HG03565 (cell line): ENCODE measurements around the gene PCBD1.
"Not testable (repeated sequence)": the region's sequence is repeated elsewhere in the genome, so short reads cannot be mapped to it uniquely, and the experiment has no call there.

ENCODE experiments used
- ATAC-seq: cut with Tn5 transposase; IDR thresholded peaks from one replicate; pipeline ENCODE4 v1.9.1; 2021; ENCODE audit warnings: mild to moderate bottlenecking, moderate library complexity; ENCODE audit not compliant: unreplicated experiment

Gene PCBD1

DNA sequence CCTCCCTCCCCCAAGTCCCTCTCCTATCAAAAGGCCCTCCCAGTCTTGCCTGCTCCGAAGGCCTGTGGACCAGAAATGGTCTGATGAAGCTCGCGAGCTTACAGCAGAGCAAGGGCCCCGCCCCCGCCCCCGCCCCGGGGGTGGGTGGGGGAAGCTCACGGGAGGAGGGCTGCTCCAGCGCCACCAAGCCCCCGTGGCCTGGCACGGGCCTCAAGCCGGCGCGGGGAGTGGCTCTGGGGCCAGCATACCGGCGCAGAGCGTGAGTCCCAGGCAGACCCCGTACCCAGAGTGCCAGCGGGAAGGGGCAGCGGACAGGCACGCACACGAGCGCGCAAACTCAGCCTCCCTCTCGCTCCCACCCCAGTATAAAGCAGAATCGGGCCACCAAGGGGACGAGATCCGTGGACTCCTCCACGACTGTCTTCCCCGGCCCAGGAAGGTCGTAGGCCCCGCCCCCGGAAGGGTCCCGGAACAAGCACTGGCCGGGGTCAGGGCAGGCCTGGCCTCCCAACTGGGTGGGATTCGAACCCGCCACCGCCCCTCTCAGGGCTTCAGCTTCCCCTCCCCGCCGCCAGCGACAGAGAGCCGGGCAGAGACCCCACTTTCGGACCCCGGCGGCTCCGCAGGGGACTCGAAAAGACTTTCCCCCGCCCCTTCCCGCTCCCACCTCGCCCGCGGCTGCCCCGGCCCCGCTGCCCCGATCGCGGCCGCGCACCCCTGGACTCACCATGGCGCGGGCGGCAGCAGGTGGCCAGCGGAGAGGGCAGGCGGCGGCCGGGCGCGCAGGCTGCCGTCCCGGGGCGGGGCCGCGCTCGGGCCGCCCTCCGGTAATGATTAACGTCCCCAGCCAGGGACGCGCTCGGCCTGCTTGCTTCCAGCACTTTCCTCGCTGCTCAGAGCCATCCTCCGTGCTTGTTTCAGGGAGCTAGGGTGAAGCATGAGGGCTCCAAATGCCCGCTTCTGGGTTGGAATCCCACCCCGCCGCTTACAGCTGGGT lies at the start of gene PCBD1:
TSS of gene PCBD1 (minus strand) at position 762 of the 997 bp plus-strand sequence. CDS start at position 730, 32 bp downstream.
- peak; percentile 61 for ATAC-seq

DNA sequence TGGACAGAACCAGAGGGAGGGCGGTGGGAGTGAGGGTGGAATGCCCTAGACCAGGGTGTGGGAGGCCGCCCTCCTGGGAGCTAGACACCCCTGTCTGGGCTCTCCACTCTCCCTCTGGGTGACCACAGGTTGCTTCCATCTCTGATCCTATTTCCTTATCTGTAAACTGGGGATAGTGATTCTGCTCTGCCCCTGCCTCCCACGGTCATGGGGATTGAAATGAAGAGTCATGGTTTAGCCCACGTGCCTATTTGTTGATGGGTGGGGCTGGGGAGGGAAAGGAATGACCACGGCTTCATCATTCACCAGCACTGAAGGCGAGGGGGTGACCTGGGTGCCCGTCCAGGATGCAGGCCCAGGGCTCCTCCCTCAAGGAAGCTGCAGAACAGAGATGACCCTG lies 49.3 kb upstream of the PCBD1 start:
- no peak for ATAC-seq

DNA sequence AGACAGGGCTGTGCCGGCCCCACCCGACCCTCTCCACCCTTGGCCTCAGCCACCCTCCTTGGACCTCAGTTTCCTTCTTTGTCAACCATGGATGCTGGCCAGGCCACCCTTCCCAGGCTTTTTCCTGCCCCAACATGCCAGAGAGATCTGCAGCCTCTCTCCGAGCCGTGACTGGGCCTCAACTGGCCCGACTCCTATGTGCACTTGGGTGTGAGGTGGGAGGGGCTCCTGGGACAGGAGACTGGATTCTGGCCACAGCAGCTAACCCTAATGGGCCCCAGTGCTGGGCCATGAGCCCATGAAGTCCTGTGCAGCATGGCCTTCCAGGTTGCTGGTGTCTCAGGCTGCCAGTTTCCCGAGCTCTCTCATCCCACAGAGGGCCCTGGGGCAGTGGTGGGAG lies 47.7 kb upstream of the PCBD1 start:
- ATAC-seq: no peak

DNA sequence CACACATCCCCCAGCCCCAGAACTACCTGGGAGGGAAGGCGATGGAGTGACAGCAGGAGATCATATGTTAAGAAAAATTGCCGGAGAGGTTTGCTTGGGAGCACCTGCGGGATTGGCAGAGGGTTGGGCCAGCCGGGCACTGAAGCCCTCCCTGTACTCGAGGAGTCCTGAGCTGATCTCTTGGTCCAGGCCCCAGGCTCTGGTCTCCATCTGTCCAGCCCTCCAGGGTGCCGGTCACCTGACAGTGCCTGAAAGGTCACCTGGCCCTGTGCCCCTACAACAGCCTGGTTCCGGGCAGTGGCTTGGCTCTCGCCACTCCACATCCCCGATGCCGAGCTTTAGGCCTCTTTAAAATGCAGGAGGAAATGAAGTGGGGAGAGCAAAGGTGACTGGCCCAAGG lies 47.3 kb upstream of the PCBD1 start:
- no peak for ATAC-seq

DNA sequence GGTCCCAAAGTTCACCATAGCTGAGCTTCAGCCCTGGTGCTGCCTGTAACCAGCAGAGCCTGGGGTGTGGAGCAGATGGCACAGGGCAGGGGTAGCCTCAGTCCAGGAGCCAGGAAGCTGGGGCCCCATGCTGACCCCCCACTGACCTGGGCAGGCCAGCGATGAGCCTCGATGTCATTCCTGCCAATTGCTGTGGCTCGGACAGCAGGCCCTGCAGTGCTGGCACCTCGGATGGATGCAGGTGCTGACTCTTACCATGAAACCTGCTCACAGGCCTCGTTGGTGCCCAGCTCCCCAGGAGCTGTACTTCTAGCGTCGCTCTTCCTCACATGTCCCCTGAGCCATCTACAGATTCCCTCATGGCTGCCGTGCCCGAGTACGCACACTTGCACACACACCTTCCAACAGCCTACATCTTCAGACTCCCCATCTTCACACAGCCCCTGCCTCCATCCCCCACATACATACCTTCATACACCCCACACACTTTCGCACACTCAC lies 46.8 kb upstream of the PCBD1 start:
- no peak for ATAC-seq

DNA sequence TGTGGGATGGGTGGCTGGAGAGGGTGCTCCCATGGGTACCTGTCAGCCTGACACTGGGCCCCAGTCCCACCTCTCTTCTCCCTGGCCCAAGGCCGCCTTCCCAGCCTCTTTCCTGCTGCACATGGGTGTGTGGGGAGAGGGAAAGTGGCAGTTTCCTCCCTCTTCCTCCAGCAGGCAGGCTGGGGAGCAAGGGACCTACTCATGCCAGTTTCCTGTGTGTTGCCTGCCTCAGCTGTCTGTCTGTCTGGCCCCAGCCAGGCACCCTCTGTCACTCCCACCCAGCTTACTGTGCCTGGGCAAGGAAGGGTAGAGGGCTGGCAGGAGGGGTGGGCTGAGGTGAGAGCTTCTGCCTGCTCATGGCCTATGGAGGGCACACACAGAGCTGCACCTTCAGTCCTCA lies 46.3 kb upstream of the PCBD1 start:
- ATAC-seq: no peak

DNA sequence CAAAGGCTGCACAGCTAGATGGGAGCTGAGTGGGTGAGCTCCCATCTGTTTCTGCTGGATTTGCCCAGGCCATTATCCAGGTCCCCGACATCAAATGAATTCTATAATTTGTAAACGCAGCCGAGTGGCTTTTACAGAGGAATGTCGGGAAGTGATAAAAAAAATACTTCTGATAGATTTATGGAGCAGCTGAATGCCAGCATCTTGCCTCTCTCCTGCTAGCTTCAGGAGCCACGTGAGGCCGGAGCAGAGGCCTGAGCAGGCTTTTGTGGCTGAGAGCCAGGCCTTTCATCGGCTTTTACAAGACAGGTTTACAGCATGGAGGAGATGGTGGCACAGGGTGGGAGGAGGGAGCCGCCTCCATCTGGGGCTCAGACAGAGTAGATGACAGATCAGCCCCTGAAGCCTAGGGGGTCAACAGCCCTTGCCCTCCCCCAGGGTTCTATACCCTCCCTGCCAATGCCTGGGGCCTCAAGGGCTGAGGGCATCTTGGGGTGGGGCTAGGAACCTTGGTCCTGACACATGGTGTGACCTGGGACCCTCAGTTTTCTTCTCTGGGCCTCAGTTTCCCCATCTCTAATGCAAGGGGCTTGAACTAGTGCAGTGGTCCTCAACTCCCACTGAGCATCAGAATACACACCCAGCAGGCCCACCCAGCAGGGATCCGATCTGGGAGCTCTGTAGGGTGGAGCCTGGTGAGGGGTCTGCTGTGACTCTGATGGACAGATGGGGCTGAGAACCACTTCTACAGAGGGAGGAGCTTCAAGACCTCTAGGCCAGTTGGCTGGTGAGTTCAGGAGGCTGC lies 44.2 kb upstream of the PCBD1 start:
- no peak for ATAC-seq

DNA sequence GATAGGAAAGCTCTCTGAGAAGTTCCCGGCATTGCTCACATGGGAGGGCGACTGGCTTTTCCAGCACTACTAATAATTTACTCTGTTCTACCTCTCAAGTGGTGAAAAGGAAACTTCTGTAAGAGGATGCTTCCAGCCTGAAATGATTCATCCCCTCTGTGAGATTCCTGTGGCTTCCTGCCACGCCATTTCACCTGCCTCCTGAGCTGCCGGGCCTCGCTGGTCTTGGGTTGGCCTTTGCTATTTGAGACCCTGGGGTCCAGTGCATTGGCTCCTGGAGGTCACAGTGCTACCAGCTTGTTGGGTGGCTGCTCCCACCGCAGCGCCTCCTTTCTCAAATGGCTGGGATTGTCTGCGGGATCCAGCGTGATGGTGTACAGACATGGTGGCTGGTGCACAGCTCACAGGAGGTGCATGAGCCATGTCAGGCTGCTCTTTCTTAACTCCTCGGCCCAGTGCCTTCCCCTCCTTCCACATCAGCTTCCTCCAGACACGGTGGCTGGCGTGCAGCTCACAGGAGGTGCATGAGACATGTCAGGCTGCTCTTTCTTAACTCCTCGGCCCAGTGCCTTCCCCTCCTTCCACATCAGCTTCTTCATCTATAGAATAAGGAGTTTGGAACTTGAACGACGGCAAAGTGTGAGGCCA lies 42.9 kb upstream of the PCBD1 start:
- ATAC-seq: no peak

DNA sequence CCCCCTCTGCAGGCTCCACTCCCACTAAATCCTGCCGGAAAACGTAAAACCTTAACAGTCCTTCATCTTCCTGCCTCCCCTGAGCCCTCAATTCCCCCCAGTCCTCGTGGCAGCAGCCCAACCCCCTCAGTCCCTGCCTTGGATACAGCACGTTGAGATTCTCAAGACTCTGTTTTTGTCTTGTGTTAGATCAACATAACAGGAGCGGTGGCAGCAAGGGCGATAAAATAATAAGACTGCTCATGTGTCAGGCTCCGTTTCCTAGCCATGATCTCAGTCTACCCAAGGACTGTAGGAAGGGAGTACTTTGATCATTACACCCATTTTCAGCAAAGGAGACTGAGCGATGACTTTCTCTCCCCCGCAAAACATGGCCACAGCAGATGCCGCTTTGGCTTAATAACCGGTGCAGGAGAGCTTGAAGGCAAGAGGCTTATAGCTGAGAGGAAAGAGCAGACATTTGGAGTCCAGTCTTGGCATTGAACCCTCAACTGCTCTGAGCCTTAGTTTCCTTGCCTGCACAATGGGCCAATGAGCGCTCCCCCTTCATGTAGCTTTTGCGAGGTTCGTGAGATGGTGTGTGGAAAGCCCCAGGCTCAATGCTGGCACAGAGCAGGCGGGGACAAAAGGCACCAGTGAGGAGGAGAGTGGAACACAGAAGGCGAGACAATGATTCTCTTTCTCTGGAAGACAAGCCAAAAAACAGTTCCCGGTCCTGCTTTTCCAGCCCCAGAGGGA lies 42.1 kb upstream of the PCBD1 start:
- ATAC-seq: no peak

DNA sequence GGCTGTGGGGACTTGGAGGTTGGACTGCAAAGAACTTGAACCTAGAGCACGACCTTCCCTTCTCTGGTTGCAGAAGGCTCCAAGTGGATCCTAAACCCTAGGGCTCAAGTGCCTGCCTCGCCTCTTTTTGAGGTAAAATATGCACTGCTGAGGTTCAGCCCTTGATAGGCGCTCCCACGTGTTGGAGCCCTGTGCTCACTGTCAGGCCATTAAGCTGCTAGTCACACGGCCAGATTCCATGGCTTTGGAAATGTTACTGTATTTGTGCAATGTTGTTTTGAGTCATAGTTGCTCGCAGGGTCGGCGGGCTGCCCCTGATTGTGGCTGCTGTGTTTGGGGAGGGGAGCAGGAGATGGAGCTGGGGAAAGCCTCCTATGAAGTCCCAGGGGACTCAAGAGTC lies 39.8 kb upstream of the PCBD1 start:
- ATAC-seq: no peak

DNA sequence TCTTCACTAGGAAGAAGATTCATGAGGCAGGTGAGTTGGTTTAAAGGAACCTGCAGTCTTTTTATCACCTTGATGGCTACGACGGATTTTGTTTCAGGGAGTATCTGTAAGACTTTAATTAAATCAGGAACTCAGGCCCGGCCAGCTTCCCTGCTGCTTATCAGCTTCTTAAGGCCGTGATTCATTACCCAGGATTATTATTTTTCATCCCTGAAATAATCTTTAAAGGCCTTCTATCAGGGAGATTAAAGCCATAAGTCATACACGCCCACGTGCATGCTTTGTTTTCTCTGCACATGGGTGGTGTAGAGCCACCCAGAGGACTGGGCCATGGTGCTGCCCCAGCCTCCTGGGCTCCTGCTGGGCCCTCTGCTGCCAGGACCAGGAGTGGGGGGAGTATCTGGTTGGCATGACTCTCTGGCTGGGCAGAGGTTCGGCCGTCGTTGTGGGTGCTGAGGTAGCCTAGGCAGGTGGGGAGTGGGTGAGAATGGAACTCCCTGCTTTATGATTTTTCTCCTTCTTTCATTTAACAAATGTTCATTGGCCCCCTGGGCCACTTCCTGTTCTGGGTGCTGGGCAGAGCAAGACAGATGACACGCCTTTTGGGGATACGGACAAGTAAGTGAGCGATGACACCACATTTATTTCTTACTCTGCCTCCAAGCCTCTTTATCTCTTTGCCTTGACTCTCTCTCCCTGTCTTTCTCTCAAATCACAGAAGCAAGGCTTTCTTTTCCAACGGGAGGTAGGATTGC lies 39.0 kb upstream of the PCBD1 start:
- ATAC-seq: no peak

DNA sequence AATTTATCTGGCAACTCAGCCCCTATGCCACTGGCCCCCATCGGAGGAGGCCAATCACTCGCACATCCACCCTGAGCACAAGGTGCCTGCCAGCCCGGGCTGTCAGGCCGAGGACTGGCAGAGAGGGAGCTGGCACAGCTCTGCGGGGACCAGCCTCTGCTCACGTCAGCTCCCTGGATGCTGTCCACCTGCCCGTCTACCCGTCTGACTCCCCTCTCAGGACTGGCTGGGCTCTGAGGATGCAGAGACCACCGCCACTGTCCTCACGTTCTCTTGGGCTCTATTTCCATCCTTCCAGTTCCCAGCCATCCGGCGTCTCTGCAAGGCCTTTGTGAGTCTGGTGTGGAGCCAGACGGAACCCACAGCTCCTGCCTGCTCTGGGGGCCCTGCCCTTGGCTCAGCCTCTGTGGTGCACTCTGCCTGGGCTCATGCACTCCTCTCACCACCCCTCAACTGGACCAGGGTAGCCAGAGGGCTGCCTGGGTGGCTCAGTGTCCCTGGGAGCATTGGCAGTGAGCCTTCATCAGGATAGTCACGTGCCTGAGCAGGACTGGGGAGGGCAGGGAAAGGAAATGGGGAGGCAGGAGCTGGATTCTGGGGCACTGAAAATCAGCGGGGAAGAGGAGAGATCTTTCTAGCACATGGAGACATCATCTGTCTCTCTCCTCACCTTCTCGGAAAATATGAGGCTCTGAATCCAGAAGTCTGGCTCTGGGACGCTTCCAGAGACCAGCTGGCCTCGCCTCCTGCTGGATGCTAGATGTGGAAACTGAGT lies 38.0 kb upstream of the PCBD1 start:
- no peak for ATAC-seq

DNA sequence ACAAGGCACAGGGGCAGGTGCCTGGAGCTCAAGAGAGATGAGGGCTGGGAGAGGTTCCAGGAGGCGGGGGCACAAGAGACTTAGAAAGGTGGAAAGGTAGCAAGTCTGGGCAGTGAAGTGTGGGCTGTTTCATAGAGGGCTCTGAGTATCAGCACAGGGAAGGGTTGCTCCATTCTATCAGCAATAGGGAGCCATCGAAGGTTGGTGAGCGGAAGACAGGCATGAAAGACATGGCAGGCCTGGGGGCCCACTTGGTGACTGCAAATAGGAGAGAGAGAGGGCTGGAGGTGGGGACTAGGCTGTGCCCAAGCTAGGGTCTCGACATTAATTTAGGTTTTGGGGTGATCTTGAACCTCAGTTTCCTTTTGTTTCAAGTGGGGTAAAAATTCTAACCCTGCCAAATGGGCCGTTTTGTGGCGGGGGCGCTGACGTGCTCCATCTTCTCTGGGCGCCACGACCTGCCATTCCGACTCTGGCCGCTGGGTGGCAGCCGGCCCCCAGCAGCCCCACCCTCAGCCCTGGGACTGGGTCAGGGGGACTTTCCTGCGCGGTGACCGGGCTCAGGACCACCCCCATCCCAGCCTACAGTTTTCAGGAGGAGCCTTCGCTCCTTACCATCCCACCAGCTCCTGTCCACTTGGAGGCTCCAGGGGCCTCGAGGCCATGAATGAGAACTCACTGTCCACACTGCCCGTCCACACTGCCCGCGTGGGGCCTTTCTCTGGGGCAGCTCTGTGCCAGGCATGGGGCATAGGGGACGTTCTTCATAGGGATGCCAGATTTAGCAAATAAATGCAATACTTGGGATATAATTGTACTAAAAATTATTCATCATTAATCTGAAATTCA lies 37.2 kb upstream of the PCBD1 start:
- ATAC-seq: no peak

DNA sequence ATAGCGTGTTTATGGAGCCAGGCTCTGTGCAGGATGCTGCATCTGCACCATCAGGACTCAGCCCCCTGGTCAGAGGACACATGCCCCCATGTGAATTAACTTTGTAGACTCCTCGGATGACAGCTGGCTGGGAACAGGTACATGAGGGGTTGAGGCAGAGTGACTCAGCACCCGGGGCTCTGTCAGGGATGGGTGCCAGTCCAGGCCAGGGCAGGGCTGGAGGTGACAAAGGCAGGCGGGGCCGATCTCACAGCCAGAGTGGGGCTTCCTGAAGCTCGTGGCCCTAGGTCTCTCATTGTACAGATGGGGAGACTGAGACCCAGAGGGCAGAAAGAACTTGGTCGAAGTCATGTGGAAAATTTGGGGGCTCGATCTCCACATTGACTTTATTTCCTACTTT lies 35.3 kb upstream of the PCBD1 start:
- ATAC-seq: no peak

DNA sequence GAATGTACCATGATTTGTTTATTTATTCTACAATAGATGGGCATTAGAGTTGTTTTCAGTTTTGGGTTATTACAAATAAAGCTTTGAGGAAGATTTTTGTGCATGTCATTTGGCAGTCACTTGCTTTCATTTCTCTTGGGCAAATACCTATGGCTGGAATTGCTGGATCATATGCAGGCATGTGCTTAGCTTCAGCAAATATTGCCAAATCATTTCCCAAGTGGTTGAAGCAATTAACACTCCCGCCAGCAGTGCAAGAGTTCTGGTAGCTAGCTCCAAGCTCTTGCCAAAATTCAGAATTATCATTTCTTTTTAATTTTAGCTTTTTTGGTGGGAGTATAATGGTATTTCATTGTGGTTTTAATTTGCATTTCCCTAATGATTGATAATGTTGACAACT lies 32.9 kb upstream of the PCBD1 start:
- no peak for ATAC-seq

DNA sequence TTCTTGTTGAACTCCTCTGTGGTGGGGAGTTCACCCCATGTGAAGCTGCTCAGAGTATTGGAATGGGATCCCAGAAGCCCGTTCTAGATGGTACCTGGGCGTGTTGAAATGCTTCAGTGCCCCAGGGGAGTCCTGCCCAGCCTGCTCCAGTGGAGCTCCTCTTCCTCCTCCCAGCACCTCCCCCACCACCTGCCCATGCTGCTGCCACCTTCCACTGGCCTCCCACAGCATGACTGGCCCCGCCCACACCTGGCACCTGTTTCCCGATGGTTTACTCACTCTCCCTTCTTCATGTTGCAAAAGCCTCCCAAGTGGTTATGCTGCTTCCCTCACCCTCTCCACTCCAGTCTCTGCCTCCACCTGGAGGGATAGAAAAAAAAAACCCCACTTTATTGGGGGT lies 32.2 kb upstream of the PCBD1 start:
- no peak for ATAC-seq

DNA sequence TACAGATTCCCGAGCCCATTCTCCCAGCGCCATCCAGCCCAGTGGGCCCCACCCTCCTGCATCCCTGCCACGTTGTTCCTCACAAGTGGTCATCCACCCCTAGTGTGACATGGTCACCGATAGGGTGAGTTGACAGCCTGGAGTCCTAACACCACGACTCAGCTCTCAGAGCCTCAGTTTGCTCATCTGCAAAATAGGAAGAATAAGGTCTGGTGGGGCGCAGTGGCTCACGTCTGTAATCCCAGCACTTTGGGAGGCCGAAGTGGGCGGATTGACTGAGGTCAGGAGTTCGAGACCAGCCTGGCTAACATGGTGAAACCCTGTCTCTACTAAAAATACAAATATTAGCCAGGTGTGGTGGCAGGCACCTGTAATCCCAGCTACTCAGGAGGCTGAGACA lies 31.5 kb upstream of the PCBD1 start:
- not testable (repeated sequence) for ATAC-seq
